GM06990 (cell line): ENCODE data around the gene ABHD12.
"Not testable (repeated sequence)": the region's sequence is repeated elsewhere in the genome, so short reads cannot be mapped to it uniquely, and the experiment has no call there.

Experiments used
- DNase-seq: peaks from one replicate; pipeline ENCODE4 v3.0.0-alpha.2; 2011; ENCODE audit not compliant: insufficient read length; ENCODE audit errors: extremely low read depth
- H3K27me3 ChIP-seq: replicated peaks from 2 replicates; pipeline ENCODE4 v1.6.0; 2011; ENCODE audit warnings: low read length; ENCODE audit not compliant: control insufficient read depth, insufficient read depth
- H3K36me3 ChIP-seq: 2 replicates; pipeline ENCODE4 v1.5.1; 2011; ENCODE audit warnings: low read length; ENCODE audit not compliant: control insufficient read depth, insufficient read depth
- H3K4me3 ChIP-seq: replicated peaks from 2 replicates; pipeline ENCODE4 v1.5.1; 2011; ENCODE audit warnings: low read depth, mild to moderate bottlenecking, control low read depth, low read length
- CTCF ChIP-seq: IDR thresholded peaks from 2 replicates; pipeline ENCODE4 v1.5.1; 2011; ENCODE audit warnings: low read length, control low read depth, mild to moderate bottlenecking, inconsistent platforms; ENCODE audit not compliant: insufficient read depth, poor library complexity, severe bottlenecking

The ABHD12 gene

GRCh38 chr20:25421102-25421501 lies 30.5 kb upstream of the ABHD12 start:
- Histone ChIP-seq H3K27me3 (no peaks in the 10 kb centered on the region), H3K36me3 (peaks cover 3% of the 10 kb centered on the region), H3K4me3 (no peak overlapping the region)
- no peak for TF ChIP-seq CTCF
- no peak for DNase-seq

- TF ChIP-seq CTCF = no peak
- no peak for DNase-seq
- H3K27me3 ChIP-seq = no peaks in the 10 kb centered on the region
- H3K36me3 ChIP-seq = peaks cover 3% of the 10 kb centered on the region
- no peak overlapping the region for H3K4me3 ChIP-seq
Observed at GRCh38 chr20:25418776-25419175, 28.1 kb upstream of the ABHD12 start.

GRCh38 chr20:25408890-25409289 lies 18.3 kb upstream of the ABHD12 start:
- no peak for TF ChIP-seq CTCF
- Histone ChIP-seq H3K36me3 (no peaks in the 10 kb centered on the region), H3K4me3 (peak overlapping the region; percentile 95), H3K27me3 (no peaks in the 10 kb centered on the region)
- no peak for DNase-seq

- no peak for DNase-seq
- Histone ChIP-seq H3K36me3 (no peaks in the 10 kb centered on the region), H3K27me3 (no peaks in the 10 kb centered on the region), H3K4me3 (peak overlapping the region; percentile 95)
- no peak for TF ChIP-seq CTCF
Observed at GRCh38 chr20:25408170-25408547, 17.5 kb upstream of the ABHD12 start.

- peak; percentile 92 for DNase-seq
- no peak for TF ChIP-seq CTCF
- Histone ChIP-seq H3K4me3 (peak within 1 kb of the TSS; percentile 95), H3K36me3 (no peaks in the 10 kb centered on the region), H3K27me3 (no peaks in the 10 kb centered on the region)
Observed at GRCh38 chr20:25407311-25408169, 16.9 kb upstream of the ABHD12 start, which contains the start of gene GINS1. Gene GINS1 (plus strand): TSS chr20:25407673. CDS start chr20:25407821, 148 bp downstream.

GRCh38 chr20:25402583-25402982 lies 11.9 kb upstream of the ABHD12 start:
- Histone ChIP-seq H3K36me3 (no peaks in the 10 kb centered on the region), H3K27me3 (no peaks in the 10 kb centered on the region), H3K4me3 (no peak overlapping the region)
- no peak for TF ChIP-seq CTCF
- DNase-seq = no peak

- DNase-seq, H3K36me3 ChIP-seq, H3K4me3 ChIP-seq, H3K27me3 ChIP-seq: not testable (repeated sequence)
Observed at GRCh38 chr20:25400291-25400732, 9.7 kb upstream of the ABHD12 start.
